ENCODE measurements around the gene SLC22A17.

The SLC22A17 gene

DNA sequence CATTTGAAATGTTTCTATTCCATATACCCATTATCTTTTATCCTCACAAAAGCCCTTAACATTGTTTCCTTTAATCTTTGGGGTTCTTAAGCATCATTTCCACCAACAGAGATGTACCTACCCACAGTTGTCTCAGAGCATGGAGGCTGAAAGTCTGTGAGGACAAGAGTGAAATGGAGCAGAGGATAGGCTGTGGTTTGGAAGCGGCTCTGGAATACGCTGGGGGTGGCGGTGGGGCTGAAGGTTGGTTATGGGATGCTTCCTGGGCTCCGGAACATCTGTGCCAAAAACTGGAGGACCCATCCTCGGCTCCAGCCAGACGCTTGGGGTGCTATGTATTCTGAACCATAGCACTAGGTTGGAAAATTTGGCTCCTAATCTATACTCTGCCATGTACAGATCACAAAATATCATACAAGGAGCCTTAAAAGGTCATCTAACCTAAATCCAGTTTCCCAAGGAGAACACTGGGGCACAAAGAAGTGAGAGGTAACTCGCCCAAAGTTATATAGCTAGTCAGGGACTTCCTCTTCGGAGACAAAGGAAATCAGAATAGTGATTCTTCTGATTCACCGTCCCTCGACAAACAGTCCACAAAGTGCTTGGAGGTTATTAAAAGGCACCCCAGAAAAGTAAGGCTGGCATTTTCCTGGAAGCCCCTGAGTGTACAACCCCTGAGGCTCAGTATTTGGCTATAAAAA is 52.6 kb downstream of the SLC22A17 start:
- Histone ChIP-seq H3K27ac (peak overlapping the region; percentile 85 to 99 (median 94)), H3K4me3 (peak overlapping the region; percentile 56 to 85 (median 72))

DNA sequence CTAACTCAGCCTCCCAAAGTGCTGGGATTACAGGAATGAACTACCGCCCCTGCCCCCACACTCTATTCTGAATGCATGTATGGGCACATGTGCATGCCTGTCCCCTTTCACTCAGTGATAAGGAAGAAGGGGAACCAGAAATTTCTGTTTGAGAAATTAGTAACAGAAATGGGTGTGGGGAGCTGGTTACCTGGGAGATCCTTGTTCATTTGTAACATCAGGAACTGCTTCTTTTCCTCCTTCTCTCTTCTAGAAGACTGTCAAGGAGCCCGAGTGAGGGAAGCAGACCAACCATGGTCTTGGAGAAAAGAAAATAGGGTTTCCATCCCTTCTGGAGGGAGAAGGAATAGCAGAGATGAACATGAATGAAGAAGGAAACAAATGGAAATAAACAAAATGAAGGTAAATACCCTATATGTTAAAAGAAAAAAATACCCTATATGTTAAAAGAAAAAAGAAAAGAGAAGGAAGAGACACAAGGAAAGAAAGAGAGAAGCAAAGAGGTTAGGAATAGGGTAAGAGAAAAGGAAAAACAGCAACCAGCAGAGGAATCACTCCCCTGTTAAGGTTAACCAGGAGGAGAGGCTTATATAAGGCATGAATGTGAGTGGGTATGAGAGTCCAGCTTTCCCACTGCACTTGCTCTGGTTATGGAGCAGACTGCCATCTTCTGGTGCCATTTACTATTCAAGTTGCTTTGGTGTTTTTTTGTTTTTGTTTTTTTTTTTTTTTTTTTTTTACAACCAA is 53.3 kb downstream of the SLC22A17 start:
- H3K27ac ChIP-seq: peak overlapping the region in 20 of 21 experiments; percentile 20 to 99 (median 93)
- H3K4me3 ChIP-seq: peak overlapping the region in 1 of 7 experiments; percentile 85

DNA sequence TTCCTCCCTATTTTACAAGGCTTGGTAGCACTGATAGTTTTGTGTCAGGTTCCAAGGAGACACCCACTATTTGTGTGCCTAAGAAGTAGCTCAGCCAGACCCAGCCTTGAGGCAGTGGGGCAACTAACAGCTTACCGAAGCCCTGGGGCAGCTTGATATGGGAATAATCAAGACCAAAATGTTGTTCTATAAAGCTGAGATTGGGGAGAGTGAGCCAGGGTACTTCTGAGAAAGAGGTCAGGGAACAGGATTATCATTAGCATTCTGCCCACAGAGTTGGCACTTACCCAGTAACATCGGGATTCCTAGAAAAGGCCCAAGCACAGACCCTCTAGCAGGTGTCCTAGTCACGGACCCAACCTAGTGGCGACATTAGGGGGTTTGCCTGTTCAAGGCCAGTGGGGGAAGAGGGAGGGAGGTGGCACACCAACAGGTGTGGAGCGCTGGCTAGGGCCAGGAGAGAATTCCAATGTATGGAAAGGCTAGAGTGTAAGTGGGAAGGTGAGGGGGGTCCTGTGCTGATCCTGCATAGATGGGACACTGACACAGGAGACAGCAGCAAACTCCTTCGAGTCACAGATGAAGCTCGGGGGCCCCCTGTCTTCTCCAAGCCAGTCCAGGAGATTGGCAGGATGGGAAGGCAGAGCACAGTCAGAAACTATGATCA is 54.9 kb downstream of the SLC22A17 start:
- Histone ChIP-seq H3K4me3 (no peak overlapping the region), H3K27ac (peak overlapping the region in 15 of 21 experiments; percentile 5 to 98 (median 93))

- peak overlapping the region in 10 of 21 experiments; percentile 5 to 98 (median 94) for H3K27ac ChIP-seq
- no peak overlapping the region for H3K4me3 ChIP-seq
Observed at GRCh38 chr14:23297096-23297495, 55.6 kb downstream of the SLC22A17 start.
